K562 (cell line): ENCODE data around the gene ETS1. TPM values are rescaled to one million over a fixed set of nuclear protein-coding genes. Genes with fewer than 3 reads are reported as not detected.

Experiments used
- ETV6 ChIP-seq, 3 experiments: fragments of 150-350 bp in 1 of 3; sonication (generic) in 1 of 3; formaldehyde crosslinking in 1 of 3; IDR thresholded peaks; 2 replicates each; pipeline versions ENCODE4 v1.6.1 to v1.8.0; 2014 to 2022; ENCODE audit warnings: borderline replicate concordance in 2 of 3, low read depth in 2 of 3, antibody characterized with exemption in 1 of 3, low read length in 1 of 3, mild to moderate bottlenecking in 1 of 3, missing genetic modification reagents in 1 of 3
- GABPA ChIP-seq: fragments of 200-800 bp; sonication (Bioruptor generic); conservative IDR thresholded peaks from 2 replicates; pipeline ENCODE4 v1.6.1; 2016; ENCODE audit warnings: low read depth, missing genetic modification characterization, missing compliant biosample characterization
- HNRNPK ChIP-seq: fragments of 200-400 bp; formaldehyde crosslinking; IDR thresholded peaks from one replicate; pipeline ENCODE4 v1.6.1; 2018; ENCODE audit warnings: mild to moderate bottlenecking, low read depth, low read length; ENCODE audit not compliant: poor library complexity, severe bottlenecking
- MAZ ChIP-seq, 2 experiments: fragments of 450-650 bp in 1 of 2; sonication (generic) in 1 of 2; formaldehyde crosslinking; IDR thresholded peaks in 1 of 2; conservative IDR thresholded peaks in 1 of 2; 2 replicates each; pipeline versions ENCODE4 v1.4.0 to v1.5.0; 2020; ENCODE audit warnings: mild to moderate bottlenecking in 1 of 2, missing genetic modification reagents in 1 of 2
- NFE2L1 ChIP-seq: fragments of 450-650 bp; IDR thresholded peaks from 2 replicates; pipeline ENCODE4 v1.6.1; 2016; ENCODE audit warnings: missing genetic modification characterization, low read depth, mild to moderate bottlenecking, missing compliant biosample characterization, moderate library complexity, borderline replicate concordance
- PHF8 ChIP-seq: fragments of 200-600 bp; sonication (generic); IDR thresholded peaks from 2 replicates; pipeline ENCODE4 v1.6.1; 2012; ENCODE audit warnings: mixed run types, mild to moderate bottlenecking, inconsistent platforms, low read length, moderate library complexity, borderline replicate concordance
- RB1 ChIP-seq: fragments of 450-650 bp; IDR thresholded peaks from 2 replicates; pipeline ENCODE4 v1.6.1; 2017; ENCODE audit warnings: low read depth, mild to moderate bottlenecking
- RBM22 ChIP-seq: fragments of 200-400 bp; formaldehyde crosslinking; IDR thresholded peaks from 2 replicates; pipeline ENCODE4 v1.6.1; 2018; ENCODE audit warnings: low read length, low read depth; ENCODE audit not compliant: poor library complexity, severe bottlenecking
- SMAD4 ChIP-seq: fragments of 250-450 bp; sonication (Bioruptor Pico); conservative IDR thresholded peaks from 2 replicates; pipeline ENCODE4 v1.8.0; 2021; ENCODE audit warnings: inconsistent platforms, mild to moderate bottlenecking, moderate library complexity
- SMARCA5 ChIP-seq: fragments of 450-650 bp; IDR thresholded peaks from 2 replicates; pipeline ENCODE4 v1.6.1; 2016
- SMC3 ChIP-seq: conservative IDR thresholded peaks from 2 replicates; pipeline ENCODE4 v1.6.1; 2011; ENCODE audit warnings: low read depth, low read length, improper control_type of control experiment; ENCODE audit not compliant: insufficient read depth
- TAF1 ChIP-seq: IDR thresholded peaks from 2 replicates; pipeline ENCODE4 v1.6.1; 2011; ENCODE audit warnings: mild to moderate bottlenecking, low read length, moderate library complexity; ENCODE audit not compliant: insufficient read depth, control insufficient read depth, severe bottlenecking; ENCODE audit errors: extremely low read depth
- TCF7L2 ChIP-seq: fragments of 150-350 bp; IDR thresholded peaks from 2 replicates; pipeline ENCODE4 v1.6.1; 2016; ENCODE audit warnings: low read depth, mild to moderate bottlenecking, low read length, moderate library complexity
- TEAD4 ChIP-seq, 2 experiments: sonication (generic) in 1 of 2; formaldehyde crosslinking in 1 of 2; IDR thresholded peaks; 2 replicates each; pipeline versions ENCODE4 v1.6.1 to v1.8.0; 2012 to 2022; ENCODE audit warnings: borderline replicate concordance in 1 of 2, inconsistent platforms in 1 of 2, low read length in 1 of 2, mild to moderate bottlenecking in 1 of 2, missing genetic modification reagents in 1 of 2
- ZNF75A ChIP-seq: fragments of 450-650 bp; formaldehyde crosslinking; IDR thresholded peaks from 2 replicates; pipeline ENCODE4 v1.4.0; 2020; ENCODE audit warnings: mild to moderate bottlenecking
- polyA plus RNA-seq, 8 experiments: library from polyadenylated mRNA; depleted of rRNA in 4 of 8; stranded (reverse) in 5 of 8; unstranded in 3 of 8; fragments of >200 nt; fragmentation: Nextera tagmentation in 2 of 8; fragmentation: Illumina TruSeq in 1 of 8; extraction: Ambion mirVana in 2 of 8; extraction: Trizol in 1 of 8; gene quantifications; 2 replicates each; pipeline versions ENCODE4 v1.2.1 to v1.2.3, GENCODE V29; 2011 to 2014; ENCODE audit warnings: inconsistent platforms in 1 of 8, missing spikeins in 1 of 8
- total RNA-seq, 7 experiments: library from RNA; depleted of rRNA in 6 of 7; stranded (reverse); fragments of >200 nt in 6 of 7; fragmentation: Illumina TruSeq in 2 of 7; extraction: Trizol in 2 of 7; gene quantifications; 2 replicates each; pipeline versions ENCODE4 v1.2.1 to v1.2.3, GENCODE V29; 2011 to 2021; ENCODE audit warnings: low replicate concordance in 1 of 7
- TF ChIP-seq, protein P1 (sequence below): fragments of 250-450 bp; sonication (Bioruptor Pico); IDR thresholded peaks from 2 replicates; pipeline ENCODE4 v1.4.0; 2020; ENCODE audit warnings: borderline replicate concordance
- TF ChIP-seq, protein P2 (sequence below): fragments of 200-800 bp; sonication (Bioruptor generic); IDR thresholded peaks from 2 replicates; pipeline ENCODE4 v1.6.1; 2017; ENCODE audit warnings: missing genetic modification characterization, missing compliant biosample characterization
- TF ChIP-seq, protein P3 (sequence below): fragments of 250-450 bp; sonication (Bioruptor Pico); IDR thresholded peaks from 2 replicates; pipeline ENCODE4 v1.8.0; 2022; ENCODE audit warnings: inconsistent platforms
- TF ChIP-seq, protein P4 (sequence below): sonication (generic); formaldehyde crosslinking; IDR thresholded peaks from 2 replicates; pipeline ENCODE4 v1.5.0; 2020; ENCODE audit warnings: missing genetic modification reagents

Gene ETS1
- total and polyA plus RNA-seq, 9 of the 15 experiments (the other 6 are each of a cell fraction or from before 2014, with no cell fraction given), result 0.04 to 1.4 (median 0.23) TPM

DNA sequence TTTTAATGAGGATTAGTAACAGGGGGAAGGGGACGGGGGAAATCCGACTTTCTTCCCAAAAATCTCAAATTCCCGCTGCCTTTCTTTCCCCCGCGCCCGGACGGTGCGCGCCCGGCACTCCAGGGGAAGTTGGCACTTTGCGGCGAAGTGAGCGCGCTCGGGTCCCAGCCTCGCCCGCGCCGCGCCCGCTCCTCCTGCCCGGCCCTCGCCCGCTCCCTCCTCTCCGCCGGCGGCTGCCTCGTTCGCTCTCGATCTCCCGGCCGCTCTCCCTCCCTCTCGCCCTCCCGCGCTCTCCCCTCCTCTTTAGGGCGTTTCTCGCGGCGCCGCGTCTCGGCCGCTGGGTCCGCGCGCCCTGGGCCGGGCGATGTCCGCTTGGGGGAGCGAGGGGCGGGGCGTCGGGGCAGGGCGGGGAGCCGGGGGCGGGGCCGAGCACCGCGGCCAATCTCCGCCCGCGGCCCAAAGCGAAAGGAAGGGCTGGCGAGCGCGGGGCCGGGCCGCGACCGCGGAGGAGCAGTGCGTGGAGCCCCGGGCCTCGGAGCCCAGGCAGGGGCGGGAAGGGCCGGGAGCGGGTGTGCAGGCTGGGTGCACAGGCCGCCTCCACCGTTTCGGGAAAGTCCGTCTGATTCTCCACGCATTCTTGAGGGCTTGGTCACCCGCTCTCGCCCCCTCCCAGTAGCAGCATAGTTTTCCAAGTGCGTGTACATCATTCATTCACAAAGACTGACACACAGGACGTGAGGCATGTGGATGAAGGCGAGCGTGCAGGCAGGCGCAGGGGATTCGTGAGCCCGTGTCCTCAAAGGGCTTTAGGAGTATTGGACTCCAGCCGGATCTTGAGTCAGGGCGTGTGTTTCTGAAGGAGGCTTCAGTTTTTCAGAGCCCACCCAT is 65.1 kb downstream of the ETS1 start (continued):
- TF ChIP-seq TEAD4 (IDR thresholded peaks at IDR 0.05; ENCODE audit: low read length), result no peak
- TF ChIP-seq TEAD4 (CRISPR knock-in tag; IDR thresholded peaks at IDR 0.05; ENCODE audit: borderline replicate concordance), result no peak
- peak; percentile 56; the same call in 1 of the 2 replicates for TF ChIP-seq PHF8
- TF ChIP-seq GABPA (tag), result peak; percentile 13; the same call in 1 of the 2 replicates
- TF ChIP-seq TAF1, result no peak
- no peak for TF ChIP-seq SMAD4 (CRISPR knock-in tag)
- no peak for TF ChIP-seq SMARCA5
- TF ChIP-seq ZNF75A (CRISPR knock-in tag), result no peak
- TF ChIP-seq ETV6 (IDR thresholded peaks at IDR 0.05; ENCODE audit: borderline replicate concordance in 1 of 2, low read depth in 2 of 2, low read length in 1 of 2), result no peak
- TF ChIP-seq ETV6 (CRISPR knock-in tag; IDR thresholded peaks at IDR 0.05; ENCODE audit: borderline replicate concordance), result no peak
- TF ChIP-seq, protein P1, sequence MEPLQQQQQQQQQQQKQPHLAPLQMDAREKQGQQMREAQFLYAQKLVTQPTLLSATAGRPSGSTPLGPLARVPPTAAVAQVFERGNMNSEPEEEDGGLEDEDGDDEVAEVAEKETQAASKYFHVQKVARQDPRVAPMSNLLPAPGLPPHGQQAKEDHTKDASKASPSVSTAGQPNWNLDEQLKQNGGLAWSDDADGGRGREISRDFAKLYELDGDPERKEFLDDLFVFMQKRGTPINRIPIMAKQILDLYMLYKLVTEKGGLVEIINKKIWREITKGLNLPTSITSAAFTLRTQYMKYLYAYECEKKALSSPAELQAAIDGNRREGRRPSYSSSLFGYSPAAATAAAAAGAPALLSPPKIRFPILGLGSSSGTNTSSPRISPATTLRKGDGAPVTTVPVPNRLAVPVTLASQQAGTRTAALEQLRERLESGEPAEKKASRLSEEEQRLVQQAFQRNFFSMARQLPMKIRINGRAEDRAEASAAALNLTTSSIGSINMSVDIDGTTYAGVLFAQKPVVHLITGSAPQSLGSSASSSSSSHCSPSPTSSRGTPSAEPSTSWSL (CRISPR knock-in tag), result no peak
- no peak for TF ChIP-seq NFE2L1 (tag)
- no peak for TF ChIP-seq HNRNPK
- TF ChIP-seq, protein P2, sequence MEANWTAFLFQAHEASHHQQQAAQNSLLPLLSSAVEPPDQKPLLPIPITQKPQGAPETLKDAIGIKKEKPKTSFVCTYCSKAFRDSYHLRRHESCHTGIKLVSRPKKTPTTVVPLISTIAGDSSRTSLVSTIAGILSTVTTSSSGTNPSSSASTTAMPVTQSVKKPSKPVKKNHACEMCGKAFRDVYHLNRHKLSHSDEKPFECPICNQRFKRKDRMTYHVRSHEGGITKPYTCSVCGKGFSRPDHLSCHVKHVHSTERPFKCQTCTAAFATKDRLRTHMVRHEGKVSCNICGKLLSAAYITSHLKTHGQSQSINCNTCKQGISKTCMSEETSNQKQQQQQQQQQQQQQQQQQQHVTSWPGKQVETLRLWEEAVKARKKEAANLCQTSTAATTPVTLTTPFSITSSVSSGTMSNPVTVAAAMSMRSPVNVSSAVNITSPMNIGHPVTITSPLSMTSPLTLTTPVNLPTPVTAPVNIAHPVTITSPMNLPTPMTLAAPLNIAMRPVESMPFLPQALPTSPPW (CRISPR knock-in tag), result peak; percentile 86
- no peak for TF ChIP-seq TCF7L2
- TF ChIP-seq, protein P3, sequence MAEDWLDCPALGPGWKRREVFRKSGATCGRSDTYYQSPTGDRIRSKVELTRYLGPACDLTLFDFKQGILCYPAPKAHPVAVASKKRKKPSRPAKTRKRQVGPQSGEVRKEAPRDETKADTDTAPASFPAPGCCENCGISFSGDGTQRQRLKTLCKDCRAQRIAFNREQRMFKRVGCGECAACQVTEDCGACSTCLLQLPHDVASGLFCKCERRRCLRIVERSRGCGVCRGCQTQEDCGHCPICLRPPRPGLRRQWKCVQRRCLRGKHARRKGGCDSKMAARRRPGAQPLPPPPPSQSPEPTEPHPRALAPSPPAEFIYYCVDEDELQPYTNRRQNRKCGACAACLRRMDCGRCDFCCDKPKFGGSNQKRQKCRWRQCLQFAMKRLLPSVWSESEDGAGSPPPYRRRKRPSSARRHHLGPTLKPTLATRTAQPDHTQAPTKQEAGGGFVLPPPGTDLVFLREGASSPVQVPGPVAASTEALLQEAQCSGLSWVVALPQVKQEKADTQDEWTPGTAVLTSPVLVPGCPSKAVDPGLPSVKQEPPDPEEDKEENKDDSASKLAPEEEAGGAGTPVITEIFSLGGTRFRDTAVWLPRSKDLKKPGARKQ (CRISPR knock-in tag), result peak; percentile 89; the same call in 1 of the 2 replicates
- TF ChIP-seq SMC3, result no peak
- no peak for TF ChIP-seq RBM22
- TF ChIP-seq, protein P4, sequence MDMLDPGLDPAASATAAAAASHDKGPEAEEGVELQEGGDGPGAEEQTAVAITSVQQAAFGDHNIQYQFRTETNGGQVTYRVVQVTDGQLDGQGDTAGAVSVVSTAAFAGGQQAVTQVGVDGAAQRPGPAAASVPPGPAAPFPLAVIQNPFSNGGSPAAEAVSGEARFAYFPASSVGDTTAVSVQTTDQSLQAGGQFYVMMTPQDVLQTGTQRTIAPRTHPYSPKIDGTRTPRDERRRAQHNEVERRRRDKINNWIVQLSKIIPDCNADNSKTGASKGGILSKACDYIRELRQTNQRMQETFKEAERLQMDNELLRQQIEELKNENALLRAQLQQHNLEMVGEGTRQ (CRISPR knock-in tag), result no peak
- TF ChIP-seq MAZ (CRISPR knock-in tag; conservative IDR thresholded peaks at IDR 0.05 in 1 of 2, IDR thresholded peaks at IDR 0.05 in 1 of 2), result peak; percentile 22 to 82; a peak in 2 of 4 replicates
- TF ChIP-seq RB1, result 0 out of 2 replicates have a peak, but pooled peaks have one; percentile 24
